Calu3 (cell line): ENCODE data around the gene LSM10. TPM values are rescaled to one million over a fixed set of nuclear protein-coding genes. Genes with fewer than 3 reads are reported as not detected.

Experiments
- BruUV-seq: library from RNA; stranded (reverse); fragments of 400-500 nt; replicated peaks from 2 replicates; lab custom pipeline; 2021; lab: Mats Ljungman, UMichigan
- CTCF ChIA-PET: fragments of 300-600 bp; sonication (Branson Sonifier 250); formaldehyde crosslinking; loops from one replicate; lab custom pipeline; 2022; ENCODE audit warnings: antibody characterized with exemption; lab: Charles Lee
- DNase-seq: peaks from one replicate; pipeline ENCODE4 v3.0.0; 2022
- H3K27ac Mint-ChIP-seq: one replicate; pipeline ENCODE4 v1.8.0; 2022; ENCODE audit warnings: mixed read lengths; ENCODE audit not compliant: unreplicated experiment
- H3K27me3 Mint-ChIP-seq: one replicate; pipeline ENCODE4 v1.8.0; 2022; ENCODE audit warnings: mixed read lengths; ENCODE audit not compliant: unreplicated experiment
- H3K36me3 Mint-ChIP-seq: one replicate; pipeline ENCODE4 v1.8.0; 2022; ENCODE audit warnings: mild to moderate bottlenecking, moderate library complexity, mixed read lengths; ENCODE audit not compliant: insufficient read depth, unreplicated experiment
- H3K4me1 Mint-ChIP-seq: one replicate; pipeline ENCODE4 v1.8.0; 2022; ENCODE audit warnings: mild to moderate bottlenecking, low read depth, mixed read lengths; ENCODE audit not compliant: unreplicated experiment
- H3K4me3 Mint-ChIP-seq: one replicate; pipeline ENCODE4 v1.8.0; 2022; ENCODE audit warnings: mild to moderate bottlenecking, low read depth, moderate library complexity, mixed read lengths; ENCODE audit not compliant: unreplicated experiment
- H3K9me3 Mint-ChIP-seq: one replicate; pipeline ENCODE4 v1.8.0; 2022; ENCODE audit warnings: low read depth, mixed read lengths; ENCODE audit not compliant: unreplicated experiment
- CTCF ChIP-seq: fragments of 200-600 bp; IDR thresholded peaks from one replicate; pipeline ENCODE4 v1.8.0; 2022; ENCODE audit warnings: antibody characterized with exemption; ENCODE audit not compliant: unreplicated experiment
- intact Hi-C: fragments of 100-400 bp; cut with micrococcal nuclease; formaldehyde crosslinking; loops from one replicate; pipeline ENCODE4 v1.10.0; 2022; ENCODE audit not compliant: unreplicated experiment
- total RNA-seq: library from RNA; stranded (reverse); gene quantifications from 2 replicates; pipeline ENCODE4 v1.2.3, GENCODE V29; 2022

Gene LSM10
- total RNA-seq, 1 experiment from 2014 or later: 35.2 TPM

DNA sequence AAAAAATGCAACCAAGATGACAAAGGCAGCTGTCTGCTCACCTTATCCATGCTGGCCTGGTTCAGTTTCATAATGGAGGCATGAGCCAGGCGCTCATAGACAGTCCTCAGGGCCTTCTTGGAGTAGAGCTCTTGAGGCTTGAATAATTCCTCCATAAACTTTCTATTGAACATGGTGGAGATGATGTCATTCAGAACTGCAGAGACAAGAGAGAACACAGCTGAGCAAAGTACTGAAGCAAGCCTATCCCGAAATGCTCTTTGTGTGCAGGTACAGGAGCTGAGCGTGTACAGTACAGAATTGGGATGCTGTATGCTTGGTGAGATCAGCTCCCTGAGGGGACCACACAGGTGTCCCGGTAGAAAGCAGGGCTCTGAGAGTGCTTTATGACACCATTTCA, 41.0 kb upstream of the LSM10 start:
- peaks cover 8% of the 10 kb centered on the region for H3K36me3 Mint-ChIP-seq
- no TSS peak for BruUV-seq
- no peaks in the 10 kb centered on the region for H3K9me3 Mint-ChIP-seq
- intact Hi-C loops: no loop called here
- TF ChIP-seq CTCF: no peak
- H3K4me3 Mint-ChIP-seq: no peak overlapping the region
- DNase-seq: no peak
- no peak overlapping the region for H3K27ac Mint-ChIP-seq
- no peaks in the 10 kb centered on the region for H3K27me3 Mint-ChIP-seq
- peaks cover 16% of the 10 kb centered on the region for H3K4me1 Mint-ChIP-seq
- CTCF ChIA-PET: no interaction called here

DNA sequence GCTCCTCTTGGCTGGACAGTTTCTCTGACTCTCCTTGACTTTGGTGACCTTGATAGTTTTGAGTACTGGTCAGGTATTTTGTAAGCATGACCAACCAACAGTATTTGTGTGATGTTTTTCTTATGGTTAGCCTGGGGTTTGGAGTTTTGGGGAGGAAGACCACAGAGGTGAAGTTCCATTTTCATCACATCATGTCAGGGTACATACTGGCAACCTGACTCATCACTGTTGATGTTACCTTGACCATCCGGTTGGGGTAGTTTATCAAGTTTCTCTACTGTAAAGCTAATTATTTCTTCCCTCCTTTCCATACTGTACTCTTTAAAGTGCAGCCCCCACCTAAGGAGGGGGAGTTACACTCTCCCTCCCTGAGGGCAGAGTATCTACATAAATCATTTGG, 39.1 kb upstream of the LSM10 start:
- CTCF ChIA-PET: interaction anchor here (0.5 kb wide), 1 partner anchor 1026 kb away, joined by 4 read pairs; no protein-coding TSS in a partner anchor
- DNase-seq: peak; percentile 65
- TF ChIP-seq CTCF: no peak
- intact Hi-C loops: no loop called here
- Mint-ChIP-seq H3K4me3 (no peak overlapping the region), H3K9me3 (no peaks in the 10 kb centered on the region), H3K4me1 (peaks cover 35% of the 10 kb centered on the region), H3K27me3 (no peaks in the 10 kb centered on the region), H3K27ac (peak overlapping the region; percentile 72), H3K36me3 (peaks cover 10% of the 10 kb centered on the region)
- no TSS peak for BruUV-seq

DNA sequence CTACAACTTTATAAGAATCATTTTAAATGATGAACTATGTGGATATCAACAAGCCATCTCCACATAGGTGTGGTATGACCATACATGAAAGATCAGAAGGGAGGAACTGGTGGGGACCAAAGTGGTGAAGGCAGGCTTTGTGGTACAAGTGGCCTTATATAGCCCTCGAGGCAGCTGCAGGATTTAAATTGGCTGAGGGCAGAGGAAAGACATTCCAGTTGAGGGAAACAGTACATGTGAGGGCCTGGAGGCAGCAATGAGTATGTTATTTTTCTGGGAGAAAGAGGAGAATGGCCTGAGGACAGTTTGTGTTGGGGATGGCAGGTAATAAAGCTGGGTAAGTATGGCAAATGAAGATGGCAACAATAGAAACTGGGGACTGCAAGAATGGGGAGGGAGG, 35.4 kb upstream of the LSM10 start:
- H3K9me3 Mint-ChIP-seq: no peaks in the 10 kb centered on the region
- peaks cover 46% of the 10 kb centered on the region for H3K4me1 Mint-ChIP-seq
- intact Hi-C loops: no loop called here
- TF ChIP-seq CTCF: no peak
- CTCF ChIA-PET: interaction anchor here (0.9 kb wide), 1 partner anchor 65 kb away, joined by 3 read pairs; no protein-coding TSS in a partner anchor
- H3K4me3 Mint-ChIP-seq: no peak overlapping the region
- peaks cover 14% of the 10 kb centered on the region for H3K36me3 Mint-ChIP-seq
- no peaks in the 10 kb centered on the region for H3K27me3 Mint-ChIP-seq
- BruUV-seq: no TSS peak
- peak overlapping the region; percentile 21 for H3K27ac Mint-ChIP-seq
- DNase-seq: no peak

GRCh38 chr1:36432616-36433015, 34.9 kb upstream of the LSM10 start:
- peaks cover 46% of the 10 kb centered on the region for H3K4me1 Mint-ChIP-seq
- peak; percentile 13 for DNase-seq
- CTCF ChIA-PET: interaction anchor here (0.5 kb wide), 1 partner anchor 237 kb away, joined by 4 read pairs; no protein-coding TSS in a partner anchor
- peak overlapping the region; percentile 21 for H3K27ac Mint-ChIP-seq
- no peak overlapping the region for H3K4me3 Mint-ChIP-seq
- H3K36me3 Mint-ChIP-seq: peaks cover 14% of the 10 kb centered on the region
- H3K27me3 Mint-ChIP-seq: no peaks in the 10 kb centered on the region
- H3K9me3 Mint-ChIP-seq: no peaks in the 10 kb centered on the region
- no peak for TF ChIP-seq CTCF
- no TSS peak for BruUV-seq
- intact Hi-C loops: no loop called here
